Suppressor macrophage (primary cell): ENCODE data around the gene IFRD1.

Experiments
- DNase-seq, 4 experiments: peaks; one replicate each; pipeline ENCODE4 v3.0.0-alpha.2; 2020 to 2022
- total RNA-seq, 17 experiments: gene quantifications; one replicate each; lab custom pipeline; 2026; ENCODE audit warnings: mixed read lengths in 6 of 17, inconsistent platforms in 3 of 17; lab: John Stamatoyannopoulos, UW

IFRD1 gene
- 5.5 to 44.7 (median 13.5) reads per million in 17 experiments for total RNA-seq

GRCh38 chr7:112449902-112450806, at the start of gene IFRD1:
Gene IFRD1 (plus strand): TSS chr7:112450460. CDS start chr7:112450689, 229 bp downstream.
- DNase-seq, result peak; percentile 99 to 100 (median 99)

- no peak for DNase-seq
These were observed 45.9 kb upstream of the IFRD1 start for GRCh38 chr7:112404321-112404720.

- DNase-seq, result peak in 3 of 4 experiments; percentile 12 to 25 (median 24)
These were observed 45.0 kb upstream of the IFRD1 start for GRCh38 chr7:112405286-112405685.

- no peak for DNase-seq
These were observed 43.0 kb upstream of the IFRD1 start for GRCh38 chr7:112407261-112407660.

GRCh38 chr7:112410092-112410491, 40.2 kb upstream of the IFRD1 start:
- peak in 2 of 4 experiments; percentile 17 to 23 for DNase-seq

GRCh38 chr7:112411186-112411795, 39.0 kb upstream of the IFRD1 start:
- DNase-seq, result peak; percentile 32 to 57 (median 48)

- DNase-seq, result peak; percentile 28 to 69 (median 51)
These were observed 35.3 kb upstream of the IFRD1 start for GRCh38 chr7:112414855-112415490.

GRCh38 chr7:112416127-112416526, 34.1 kb upstream of the IFRD1 start:
- DNase-seq, result no peak

- DNase-seq, result peak in 1 of 4 experiments; percentile 16
These were observed 30.6 kb upstream of the IFRD1 start for GRCh38 chr7:112419543-112420130.

GRCh38 chr7:112420236-112420861, 29.9 kb upstream of the IFRD1 start:
- DNase-seq, result no peak

GRCh38 chr7:112421666-112422486, 28.4 kb upstream of the IFRD1 start:
- DNase-seq, result peak; percentile 46 to 70 (median 54)

GRCh38 chr7:112422842-112423496, 27.3 kb upstream of the IFRD1 start:
- DNase-seq, result peak; percentile 60 to 80 (median 77)

- no peak for DNase-seq
These were observed 26.3 kb upstream of the IFRD1 start for GRCh38 chr7:112423987-112424386.

- no peak for DNase-seq
These were observed 22.3 kb upstream of the IFRD1 start for GRCh38 chr7:112427984-112428383.

- DNase-seq, result no peak
These were observed 21.5 kb upstream of the IFRD1 start for GRCh38 chr7:112428715-112429114.

GRCh38 chr7:112430649-112431048, 19.6 kb upstream of the IFRD1 start:
- DNase-seq, result no peak

- no peak for DNase-seq
These were observed 18.5 kb upstream of the IFRD1 start for GRCh38 chr7:112431803-112432202.

- no peak for DNase-seq
These were observed 17.0 kb upstream of the IFRD1 start for GRCh38 chr7:112433289-112433688.

GRCh38 chr7:112437072-112437471, 13.2 kb upstream of the IFRD1 start:
- DNase-seq, result no peak

- no peak for DNase-seq
These were observed 10.8 kb upstream of the IFRD1 start for GRCh38 chr7:112439476-112439875.

GRCh38 chr7:112442210-112442609, 8.1 kb upstream of the IFRD1 start:
- DNase-seq, result no peak
